Thyroid gland (tissue), 4 donors: ENCODE results near the gene RPL23.

Experiments
- CTCF ChIP-seq, 6 experiments: fragments of 200-600 bp in 3 of 6; fragments of 450-650 bp in 3 of 6; sonication (generic) in 3 of 6; IDR thresholded peaks; one replicate each; pipeline ENCODE4 v1.5.1; 2016 to 2019; ENCODE audit warnings: antibody characterized with exemption in 6 of 6, mild to moderate bottlenecking in 2 of 6, inconsistent platforms in 1 of 6, moderate library complexity in 1 of 6
- POLR2A ChIP-seq, 2 donors: fragments of 450-650 bp; IDR thresholded peaks; one replicate each; pipeline ENCODE4 v1.6.1; 2017; ENCODE audit warnings: antibody characterized with exemption in 2 of 2, mild to moderate bottlenecking in 2 of 2, moderate library complexity in 1 of 2

DNA sequence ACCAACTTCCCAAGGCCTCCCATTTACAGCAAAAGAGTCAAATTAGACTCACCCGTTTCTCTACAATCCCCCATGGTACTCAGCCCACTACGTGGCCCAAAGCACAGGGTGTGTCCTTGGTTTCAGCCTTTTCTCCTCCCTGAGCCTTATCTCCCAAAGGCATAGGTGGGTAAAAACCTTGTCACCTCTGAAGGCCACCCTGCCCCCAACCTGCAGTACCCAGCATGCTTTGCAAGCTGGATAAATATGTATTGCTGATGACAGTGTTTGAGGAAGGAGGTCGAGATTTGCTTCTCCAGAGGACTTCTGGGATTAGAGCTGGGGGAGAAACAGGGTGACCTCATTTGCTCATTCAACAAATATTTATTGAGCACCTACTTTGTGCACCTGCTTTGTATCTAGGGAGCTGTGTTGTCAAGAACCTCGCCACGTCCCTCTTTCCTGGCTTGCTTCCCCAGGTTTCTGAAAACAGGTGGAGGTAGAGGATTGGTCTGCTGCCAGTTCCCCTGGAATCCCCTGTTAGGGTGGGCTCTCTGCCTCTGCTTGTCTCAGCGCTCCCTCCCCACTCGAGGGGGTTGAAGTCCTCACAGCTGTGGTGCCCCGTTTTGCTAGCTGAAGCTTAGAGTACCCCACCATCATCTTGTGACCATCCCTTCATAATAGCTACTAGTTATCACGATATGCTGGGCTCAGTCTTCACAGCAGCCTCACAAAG, 19.3 kb upstream of the RPL23 start:
- TF ChIP-seq CTCF (IDR thresholded peaks at IDR 0.05), result no peak
- TF ChIP-seq POLR2A (IDR thresholded peaks at IDR 0.05), result no peak
